ENCODE measurements around the gene CLEC20A.

The CLEC20A gene

DNA sequence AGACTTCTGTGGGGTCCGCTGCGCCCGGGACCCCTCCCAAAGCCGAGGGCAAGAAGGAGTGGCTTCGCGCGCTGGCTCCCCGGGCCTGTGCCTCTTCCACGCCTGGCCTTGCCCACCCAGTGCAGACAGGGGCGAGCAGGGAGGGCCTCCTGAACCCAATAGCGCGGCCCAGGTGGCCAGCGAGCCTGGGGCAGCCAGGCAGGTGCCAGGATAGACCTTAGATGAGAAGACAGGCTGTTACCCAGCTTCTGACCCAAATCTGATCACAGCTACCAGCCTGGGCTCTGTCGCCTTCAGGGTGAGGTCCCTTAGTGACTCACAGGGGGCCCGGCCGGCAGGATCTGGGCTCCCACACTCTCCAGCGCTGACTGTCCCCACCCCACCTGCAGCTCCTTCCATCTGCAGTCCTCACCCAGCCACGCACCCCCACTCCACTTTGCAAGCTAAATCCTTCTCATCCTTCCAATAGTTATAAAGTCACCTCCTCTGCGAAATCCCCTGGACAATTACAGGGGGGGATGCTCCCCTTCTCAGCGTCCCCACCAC lies 9.6 kb downstream of the CLEC20A start:
- no peak overlapping the region for H3K27ac ChIP-seq
- no peak for TF ChIP-seq ZFX (IDR thresholded peaks at IDR 0.05; ENCODE audit: borderline replicate concordance)
- TF ChIP-seq, protein P1, sequence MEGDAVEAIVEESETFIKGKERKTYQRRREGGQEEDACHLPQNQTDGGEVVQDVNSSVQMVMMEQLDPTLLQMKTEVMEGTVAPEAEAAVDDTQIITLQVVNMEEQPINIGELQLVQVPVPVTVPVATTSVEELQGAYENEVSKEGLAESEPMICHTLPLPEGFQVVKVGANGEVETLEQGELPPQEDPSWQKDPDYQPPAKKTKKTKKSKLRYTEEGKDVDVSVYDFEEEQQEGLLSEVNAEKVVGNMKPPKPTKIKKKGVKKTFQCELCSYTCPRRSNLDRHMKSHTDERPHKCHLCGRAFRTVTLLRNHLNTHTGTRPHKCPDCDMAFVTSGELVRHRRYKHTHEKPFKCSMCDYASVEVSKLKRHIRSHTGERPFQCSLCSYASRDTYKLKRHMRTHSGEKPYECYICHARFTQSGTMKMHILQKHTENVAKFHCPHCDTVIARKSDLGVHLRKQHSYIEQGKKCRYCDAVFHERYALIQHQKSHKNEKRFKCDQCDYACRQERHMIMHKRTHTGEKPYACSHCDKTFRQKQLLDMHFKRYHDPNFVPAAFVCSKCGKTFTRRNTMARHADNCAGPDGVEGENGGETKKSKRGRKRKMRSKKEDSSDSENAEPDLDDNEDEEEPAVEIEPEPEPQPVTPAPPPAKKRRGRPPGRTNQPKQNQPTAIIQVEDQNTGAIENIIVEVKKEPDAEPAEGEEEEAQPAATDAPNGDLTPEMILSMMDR (IDR thresholded peaks at IDR 0.05) = no peak

DNA sequence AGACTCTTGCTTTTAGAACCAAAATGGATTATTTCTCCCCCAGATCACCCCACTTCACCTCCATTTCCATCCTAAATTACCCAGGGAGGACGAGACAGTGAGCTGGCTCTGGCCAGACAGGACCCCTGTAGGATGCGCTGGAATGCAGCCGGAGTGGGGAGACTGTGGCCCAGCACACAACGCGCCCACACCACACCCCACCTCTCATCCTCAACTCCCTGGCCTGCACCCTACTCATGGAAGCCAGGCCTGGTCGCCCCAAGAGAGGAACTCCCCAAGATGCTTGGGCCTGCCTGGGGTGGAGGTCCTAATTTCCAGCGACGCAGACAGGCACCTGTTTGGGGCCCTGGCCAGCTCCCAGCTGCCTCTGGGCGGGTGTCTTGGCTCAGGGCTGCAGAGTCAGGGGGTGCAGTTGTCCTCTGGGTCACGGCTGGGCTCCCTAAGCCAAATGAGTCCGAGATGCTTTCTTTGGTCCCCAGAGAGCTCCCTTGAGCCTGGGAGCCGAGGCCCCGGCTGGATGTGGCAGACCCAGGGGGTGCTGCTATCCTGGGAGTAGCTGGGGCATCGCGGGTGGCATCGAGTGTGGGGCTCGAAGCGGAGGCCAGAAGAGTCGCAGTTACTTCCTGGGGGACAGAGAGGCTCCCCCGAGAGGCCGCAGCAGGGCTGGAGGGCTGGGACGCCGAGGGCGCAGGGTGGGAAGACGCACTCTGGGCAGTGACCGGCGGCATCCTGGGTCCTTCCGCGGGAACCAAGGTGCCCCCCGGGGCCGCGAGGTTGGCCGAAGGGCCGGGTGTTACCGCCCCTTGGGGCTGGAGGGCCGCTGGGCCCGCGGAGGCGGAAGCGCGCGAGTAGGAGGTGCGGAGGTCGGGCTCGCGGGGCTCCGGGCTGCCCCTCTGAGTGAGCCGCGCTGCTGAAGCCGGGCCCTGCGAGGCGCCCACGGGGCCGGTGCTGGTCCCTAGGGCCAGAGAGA lies 10.4 kb downstream of the CLEC20A start:
- no peak for TF ChIP-seq ZFX (IDR thresholded peaks at IDR 0.05; ENCODE audit: borderline replicate concordance)
- TF ChIP-seq, protein P1 (IDR thresholded peaks at IDR 0.05) = no peak
- no peak overlapping the region for H3K27ac ChIP-seq

DNA sequence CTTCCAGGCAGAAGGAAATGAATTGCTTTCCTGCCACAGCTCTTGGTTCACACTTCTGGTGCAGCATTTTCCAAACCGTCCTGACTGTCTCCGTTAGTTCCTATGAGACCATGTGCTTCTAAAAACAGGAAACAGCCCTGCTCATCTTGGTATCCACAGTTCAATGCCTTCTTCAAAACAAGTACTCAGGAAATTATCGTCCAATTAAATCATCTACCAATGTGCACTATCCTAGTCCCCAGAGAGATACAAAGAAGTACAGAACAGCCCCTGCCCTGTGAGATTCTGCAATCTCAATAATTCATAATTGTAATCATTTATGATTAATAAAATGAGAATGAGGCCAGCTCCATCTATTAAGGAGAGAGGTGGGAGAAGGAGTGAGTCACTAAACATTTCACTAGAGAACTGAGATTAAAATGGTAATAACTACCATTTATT lies 11.2 kb downstream of the CLEC20A start:
- H3K27ac ChIP-seq = no peak overlapping the region; the same call in 1 of the 2 replicates
- TF ChIP-seq ZFX (IDR thresholded peaks at IDR 0.05; ENCODE audit: borderline replicate concordance) = no peak

DNA sequence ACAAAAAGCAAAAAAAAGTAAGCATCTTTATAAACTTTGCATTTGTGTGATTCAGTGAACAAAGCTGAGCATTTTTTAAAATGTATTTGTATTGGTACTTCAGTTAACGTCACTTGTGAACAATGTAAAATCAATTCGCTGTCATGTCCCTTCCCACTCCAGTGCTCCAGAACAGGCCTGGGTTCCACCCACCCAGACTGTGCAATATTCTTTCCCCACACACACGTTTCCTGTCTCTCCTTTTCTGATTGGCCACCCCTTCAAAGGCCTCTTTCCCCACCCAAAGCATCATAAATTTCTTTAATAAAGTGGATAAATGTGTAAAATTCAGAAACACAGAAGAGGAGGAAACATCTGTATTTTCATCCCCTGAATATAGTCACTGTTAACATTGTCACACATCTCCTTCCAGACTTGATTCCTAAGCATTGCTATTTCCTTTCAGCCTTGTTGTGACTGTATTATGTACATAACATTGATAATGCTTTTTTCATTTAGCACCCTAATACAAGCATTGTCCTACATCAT lies 12.0 kb downstream of the CLEC20A start:
- no peak for TF ChIP-seq ZFX (IDR thresholded peaks at IDR 0.05; ENCODE audit: borderline replicate concordance)
- no peak overlapping the region; the same call in 1 of the 2 replicates for H3K27ac ChIP-seq

DNA sequence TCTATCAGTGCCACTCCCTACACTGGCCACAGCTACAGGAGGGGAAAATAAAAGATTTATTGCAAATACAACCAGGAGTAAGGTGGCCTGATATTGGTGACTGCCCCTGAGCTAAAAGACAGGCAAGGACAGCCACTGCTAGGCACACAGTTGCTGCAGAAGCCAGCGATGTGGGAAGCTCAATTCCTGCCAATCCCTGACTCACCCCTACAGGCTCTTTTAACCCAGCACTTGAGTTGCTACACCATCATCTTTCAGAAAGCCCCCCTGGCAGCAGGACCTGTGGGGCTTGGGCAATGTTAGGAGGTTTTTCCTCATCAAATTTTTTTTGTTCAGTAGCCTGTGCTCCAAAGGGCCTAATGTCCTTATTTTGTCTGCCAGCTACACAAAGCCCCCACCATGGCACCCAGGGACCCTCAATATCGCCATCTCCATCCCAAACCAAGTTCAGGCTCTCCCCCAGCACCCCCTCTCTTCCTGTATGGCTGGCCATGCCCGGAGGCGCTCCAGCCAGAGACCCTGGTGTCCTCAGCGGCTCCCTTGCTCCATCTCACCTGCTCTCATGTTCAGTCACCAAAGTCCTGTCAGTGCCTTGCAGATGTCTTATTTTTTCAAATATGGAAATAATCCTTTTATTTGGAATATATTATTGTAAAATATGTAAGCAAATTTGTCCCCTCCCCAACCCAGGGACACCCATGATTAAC lies 13.4 kb downstream of the CLEC20A start:
- H3K27ac ChIP-seq = no peak overlapping the region
- TF ChIP-seq, protein P1 (IDR thresholded peaks at IDR 0.05) = no peak
- no peak for TF ChIP-seq ZFX (IDR thresholded peaks at IDR 0.05; ENCODE audit: borderline replicate concordance)

DNA sequence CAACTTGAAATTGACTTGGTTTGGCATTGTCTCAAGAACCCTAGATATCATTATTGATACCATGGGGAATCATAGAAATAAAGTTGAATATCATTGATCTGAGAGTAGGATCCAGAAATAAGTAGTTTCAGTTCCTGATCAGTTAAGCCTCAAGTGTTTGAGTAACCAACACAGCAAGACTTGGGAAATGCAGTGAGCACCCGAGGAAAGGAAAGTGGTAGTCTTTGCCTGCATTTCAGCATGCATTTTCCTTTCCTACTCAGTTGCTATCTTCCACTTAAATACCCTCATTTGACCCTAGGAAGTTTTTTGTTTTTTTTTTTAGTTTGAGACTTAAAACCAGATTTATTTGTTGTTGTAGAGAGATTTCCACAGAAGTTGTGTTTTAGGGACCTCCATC lies 18.9 kb downstream of the CLEC20A start:
- no peak overlapping the region for H3K27ac ChIP-seq
- TF ChIP-seq, protein P1 (IDR thresholded peaks at IDR 0.05) = no peak
- no peak for TF ChIP-seq ZFX (IDR thresholded peaks at IDR 0.05; ENCODE audit: borderline replicate concordance)

DNA sequence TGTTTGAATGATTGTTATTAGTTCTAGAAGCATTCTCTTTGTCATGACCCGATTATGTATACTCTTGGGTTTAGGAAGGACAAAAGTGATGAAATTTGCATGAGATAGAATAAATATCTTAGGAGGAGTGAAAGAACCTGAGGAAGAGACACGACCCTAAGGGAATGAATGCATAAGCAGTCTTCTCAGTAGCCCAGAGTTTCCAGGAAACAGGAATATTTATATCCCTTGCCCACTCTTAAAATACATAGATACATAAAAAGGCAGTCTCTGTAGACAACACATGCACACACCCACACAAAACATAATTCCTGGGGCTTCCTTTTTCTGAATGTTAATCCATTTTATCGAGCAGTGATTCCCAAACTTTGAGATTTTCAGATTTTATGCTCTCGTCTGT lies 19.4 kb downstream of the CLEC20A start:
- TF ChIP-seq, protein P1 (IDR thresholded peaks at IDR 0.05) = no peak
- TF ChIP-seq ZFX (IDR thresholded peaks at IDR 0.05; ENCODE audit: borderline replicate concordance) = no peak
- H3K27ac ChIP-seq = no peak overlapping the region
